Activated CD4-positive, alpha-beta T cell treated with anti-CD3 and anti-CD28 coated beads, Interleukin-2, amount 10 ng/mL, durations not matched to agents 7 days and 5 days (primary cell): ENCODE measurements around the gene ZFAND3. TPM values are rescaled to one million over a fixed set of nuclear protein-coding genes. Genes with fewer than 3 reads are reported as not detected.
A peak's percentile ranks its signal among the peaks of the same experiment; 100 is the strongest.

ENCODE experiments used
- CTCF ChIA-PET: fragments of 350-600 bp; sonication (Branson Sonifier 250); formaldehyde crosslinking; loops from one replicate; lab custom pipeline; 2021; ENCODE audit warnings: antibody characterized with exemption; lab: Charles Lee
- POLR2A ChIA-PET: fragments of 350-600 bp; sonication (Branson Sonifier 250); formaldehyde crosslinking; loops from one replicate; lab custom pipeline; 2021; ENCODE audit warnings: antibody characterized with exemption; lab: Charles Lee
- DNase-seq: peaks from one replicate; pipeline ENCODE4 v3.0.0-alpha.2; 2020
- H3K27ac Mint-ChIP-seq: one replicate; pipeline ENCODE4 v1.8.0; 2021; ENCODE audit warnings: mild to moderate bottlenecking, moderate library complexity, mixed read lengths
- H3K27me3 Mint-ChIP-seq: one replicate; pipeline ENCODE4 v1.8.0; 2021; ENCODE audit warnings: mixed read lengths
- H3K36me3 Mint-ChIP-seq: one replicate; pipeline ENCODE4 v1.8.0; 2021; ENCODE audit warnings: low read depth, mixed read lengths
- H3K4me1 Mint-ChIP-seq: one replicate; pipeline ENCODE4 v1.8.0; 2021; ENCODE audit warnings: mixed read lengths
- H3K4me3 Mint-ChIP-seq: one replicate; pipeline ENCODE4 v1.8.0; 2021; ENCODE audit warnings: mild to moderate bottlenecking, moderate library complexity, mixed read lengths
- H3K9me3 Mint-ChIP-seq: one replicate; pipeline ENCODE4 v1.8.0; 2021; ENCODE audit warnings: mixed read lengths
- total RNA-seq, 2 experiments: library from RNA; stranded (reverse); gene quantifications; one replicate each; pipeline ENCODE4 v1.2.3, GENCODE V29; 2021

ZFAND3 gene
- total RNA-seq, 2 experiments from 2014 or later: 27.4 to 34.7 TPM

GRCh38 chr6:38100380-38100779, 280.9 kb downstream of the ZFAND3 start:
- POLR2A ChIA-PET: no interaction called here
- H3K27ac Mint-ChIP-seq: no peak overlapping the region
- H3K9me3 Mint-ChIP-seq: no peaks in the 10 kb centered on the region

GRCh38 chr6:38103921-38104320, 284.4 kb downstream of the ZFAND3 start:
- H3K27ac Mint-ChIP-seq: no peak overlapping the region
- H3K4me3 Mint-ChIP-seq: no peak overlapping the region
- peaks cover 8% of the 10 kb centered on the region for H3K4me1 Mint-ChIP-seq
- DNase-seq: no peak
- H3K9me3 Mint-ChIP-seq: no peaks in the 10 kb centered on the region
- peaks cover 19% of the 10 kb centered on the region for H3K36me3 Mint-ChIP-seq
- H3K27me3 Mint-ChIP-seq: no peaks in the 10 kb centered on the region
- ChIA-PET CTCF (no interaction called here), POLR2A (no interaction called here)

More at GRCh38 chr6:38100380-38100779, 280.9 kb downstream of the ZFAND3 start:
- no peaks in the 10 kb centered on the region for H3K27me3 Mint-ChIP-seq
- CTCF ChIA-PET: interaction anchor here (1.5 to 1.8 kb wide), 2 partner anchors 11 to 17 kb away, joined by 3 to 4 read pairs; no protein-coding TSS in a partner anchor
- H3K4me1 Mint-ChIP-seq: peaks cover 1% of the 10 kb centered on the region
- H3K36me3 Mint-ChIP-seq: peaks cover 4% of the 10 kb centered on the region
- no peak overlapping the region for H3K4me3 Mint-ChIP-seq
- no peak for DNase-seq

- no peak for DNase-seq
- Mint-ChIP-seq H3K4me3 (no peak overlapping the region), H3K27me3 (no peaks in the 10 kb centered on the region), H3K27ac (no peak overlapping the region), H3K9me3 (no peaks in the 10 kb centered on the region), H3K4me1 (peaks cover 9% of the 10 kb centered on the region), H3K36me3 (peaks cover 19% of the 10 kb centered on the region)
- POLR2A ChIA-PET: no interaction called here
- CTCF ChIA-PET: interaction anchor here (0.6 kb wide), 1 partner anchor 318 kb away, joined by 3 read pairs; no protein-coding TSS in a partner anchor
Observed at GRCh38 chr6:38105066-38105465, 285.5 kb downstream of the ZFAND3 start.

- POLR2A ChIA-PET: no interaction called here
- H3K27ac Mint-ChIP-seq: no peak overlapping the region
- CTCF ChIA-PET: no interaction called here
- no peaks in the 10 kb centered on the region for H3K27me3 Mint-ChIP-seq
- H3K9me3 Mint-ChIP-seq: no peaks in the 10 kb centered on the region
- DNase-seq: no peak
- peaks cover 16% of the 10 kb centered on the region for H3K36me3 Mint-ChIP-seq
- peaks cover 15% of the 10 kb centered on the region for H3K4me1 Mint-ChIP-seq
- H3K4me3 Mint-ChIP-seq: no peak overlapping the region
Observed at GRCh38 chr6:38107073-38107472, 287.5 kb downstream of the ZFAND3 start.

- Mint-ChIP-seq H3K4me3 (no peak overlapping the region), H3K27ac (peak overlapping the region; percentile 48), H3K9me3 (no peaks in the 10 kb centered on the region), H3K27me3 (no peaks in the 10 kb centered on the region), H3K4me1 (peaks cover 15% of the 10 kb centered on the region), H3K36me3 (peaks cover 15% of the 10 kb centered on the region)
- no peak for DNase-seq
- POLR2A ChIA-PET: no interaction called here
- CTCF ChIA-PET: interaction anchor here (0.8 kb wide), 1 partner anchor 11 kb away, joined by 3 read pairs; no protein-coding TSS in a partner anchor
Observed at GRCh38 chr6:38110481-38110971, 291.0 kb downstream of the ZFAND3 start.

GRCh38 chr6:38112181-38112580, 292.7 kb downstream of the ZFAND3 start:
- Mint-ChIP-seq H3K4me3 (no peak overlapping the region), H3K36me3 (peaks cover 11% of the 10 kb centered on the region), H3K27ac (no peak overlapping the region), H3K27me3 (no peaks in the 10 kb centered on the region), H3K9me3 (no peaks in the 10 kb centered on the region), H3K4me1 (peaks cover 15% of the 10 kb centered on the region)
- DNase-seq: no peak
- CTCF ChIA-PET: interaction anchor here (1.2 kb wide), 1 partner anchor 12 kb away, joined by 4 read pairs; no protein-coding TSS in a partner anchor
- POLR2A ChIA-PET: no interaction called here

GRCh38 chr6:38113825-38114576, 294.5 kb downstream of the ZFAND3 start:
- peaks cover 8% of the 10 kb centered on the region for H3K4me1 Mint-ChIP-seq
- ChIA-PET CTCF (no interaction called here), POLR2A (no interaction called here)
- no peaks in the 10 kb centered on the region for H3K9me3 Mint-ChIP-seq
- no peak overlapping the region for H3K27ac Mint-ChIP-seq
- DNase-seq: no peak
- H3K4me3 Mint-ChIP-seq: no peak overlapping the region
- H3K36me3 Mint-ChIP-seq: peaks cover 7% of the 10 kb centered on the region
- no peaks in the 10 kb centered on the region for H3K27me3 Mint-ChIP-seq

GRCh38 chr6:38114976-38115625, 295.6 kb downstream of the ZFAND3 start:
- DNase-seq: no peak
- Mint-ChIP-seq H3K4me3 (no peak overlapping the region), H3K27ac (no peak overlapping the region), H3K4me1 (peaks cover 7% of the 10 kb centered on the region), H3K9me3 (no peaks in the 10 kb centered on the region), H3K27me3 (no peaks in the 10 kb centered on the region), H3K36me3 (peaks cover 11% of the 10 kb centered on the region)
- CTCF ChIA-PET: no interaction called here
- POLR2A ChIA-PET: no interaction called here

- CTCF ChIA-PET: no interaction called here
- H3K9me3 Mint-ChIP-seq: no peaks in the 10 kb centered on the region
- peaks cover 2% of the 10 kb centered on the region for H3K4me1 Mint-ChIP-seq
- H3K4me3 Mint-ChIP-seq: no peak overlapping the region
- H3K27me3 Mint-ChIP-seq: no peaks in the 10 kb centered on the region
- POLR2A ChIA-PET: no interaction called here
- H3K27ac Mint-ChIP-seq: no peak overlapping the region
- DNase-seq: no peak
- H3K36me3 Mint-ChIP-seq: peaks cover 11% of the 10 kb centered on the region
Observed at GRCh38 chr6:38115626-38116008, 296.1 kb downstream of the ZFAND3 start.

GRCh38 chr6:38116248-38116647, 296.7 kb downstream of the ZFAND3 start:
- H3K36me3 Mint-ChIP-seq: peaks cover 14% of the 10 kb centered on the region
- CTCF ChIA-PET: no interaction called here
- no peaks in the 10 kb centered on the region for H3K9me3 Mint-ChIP-seq
- DNase-seq: no peak
- POLR2A ChIA-PET: no interaction called here
- H3K27me3 Mint-ChIP-seq: no peaks in the 10 kb centered on the region
- H3K4me1 Mint-ChIP-seq: no peaks in the 10 kb centered on the region
- no peak overlapping the region for H3K27ac Mint-ChIP-seq
- H3K4me3 Mint-ChIP-seq: no peak overlapping the region

GRCh38 chr6:38117281-38117680, 297.8 kb downstream of the ZFAND3 start:
- Mint-ChIP-seq H3K27me3 (no peaks in the 10 kb centered on the region), H3K27ac (no peak overlapping the region), H3K4me1 (no peaks in the 10 kb centered on the region), H3K36me3 (peaks cover 21% of the 10 kb centered on the region), H3K9me3 (no peaks in the 10 kb centered on the region), H3K4me3 (no peak overlapping the region)
- POLR2A ChIA-PET: no interaction called here
- no peak for DNase-seq
- CTCF ChIA-PET: interaction anchor here (0.6 kb wide), 1 partner anchor 125 kb away, joined by 3 read pairs; no protein-coding TSS in a partner anchor

GRCh38 chr6:38118791-38119365, 299.4 kb downstream of the ZFAND3 start:
- H3K36me3 Mint-ChIP-seq: peaks cover 29% of the 10 kb centered on the region
- H3K4me3 Mint-ChIP-seq: no peak overlapping the region
- ChIA-PET CTCF (interaction anchor here (0.6 kb wide), 1 partner anchor 341 kb away, joined by 3 read pairs; no protein-coding TSS in a partner anchor), POLR2A (no interaction called here)
- H3K27ac Mint-ChIP-seq: no peak overlapping the region
- no peak for DNase-seq
- H3K4me1 Mint-ChIP-seq: no peaks in the 10 kb centered on the region
- H3K9me3 Mint-ChIP-seq: no peaks in the 10 kb centered on the region
- H3K27me3 Mint-ChIP-seq: no peaks in the 10 kb centered on the region

- H3K36me3 Mint-ChIP-seq: peaks cover 29% of the 10 kb centered on the region
- no peaks in the 10 kb centered on the region for H3K27me3 Mint-ChIP-seq
- ChIA-PET POLR2A (no interaction called here), CTCF (interaction anchor here (0.6 kb wide), 1 partner anchor 340 kb away, joined by 3 read pairs; no protein-coding TSS in a partner anchor)
- no peak for DNase-seq
- no peak overlapping the region for H3K27ac Mint-ChIP-seq
- no peak overlapping the region for H3K4me3 Mint-ChIP-seq
- no peaks in the 10 kb centered on the region for H3K9me3 Mint-ChIP-seq
- H3K4me1 Mint-ChIP-seq: no peaks in the 10 kb centered on the region
Observed at GRCh38 chr6:38119516-38119915, 300.0 kb downstream of the ZFAND3 start.
